ENCODE measurements around the gene TTLL9. TPM values are rescaled to one million over a fixed set of nuclear protein-coding genes. Genes with fewer than 3 reads are reported as not detected.

The TTLL9 gene
- total RNA-seq, 2 experiments from 2014 or later = not detected

GRCh38 chr20:31837896-31838397, 32.5 kb upstream of the TTLL9 start:
- Mint-ChIP-seq H3K4me3 (no peak overlapping the region), H3K27ac (no peak overlapping the region), H3K27me3 (no peaks in the 10 kb centered on the region), H3K36me3 (ENCODE audit: low read depth) (no peaks in the 10 kb centered on the region), H3K4me1 (ENCODE audit: low read depth) (peaks cover 8% of the 10 kb centered on the region), H3K9me3 (no peaks in the 10 kb centered on the region)
- CTCF ChIA-PET = interaction anchor here (0.7 to 6.8 kb wide), 6 partner anchors 9 to 114 kb away, joined by 3 to 46 read pairs (median 11); partner anchors contain the start of gene PDRG1
- POLR2A ChIA-PET = interaction anchor here (1.0 kb wide), 1 partner anchor 12 kb away, joined by 3 read pairs; no protein-coding TSS in a partner anchor
- DNase-seq = no peak
- intact Hi-C loops (cut with micrococcal nuclease) = no loop called here
- TF ChIP-seq CTCF (IDR thresholded peaks at IDR 0.05) = no peak
- no peak for ATAC-seq

- Mint-ChIP-seq H3K4me3 (no peak overlapping the region), H3K36me3 (ENCODE audit: low read depth) (no peaks in the 10 kb centered on the region), H3K4me1 (ENCODE audit: low read depth) (peaks cover 8% of the 10 kb centered on the region), H3K27me3 (no peaks in the 10 kb centered on the region), H3K9me3 (no peaks in the 10 kb centered on the region), H3K27ac (no peak overlapping the region)
- CTCF ChIA-PET = interaction anchor here (1.7 to 6.8 kb wide), 4 partner anchors 8 to 113 kb away, joined by 8 to 46 read pairs (median 16); partner anchors contain the start of gene PDRG1
- DNase-seq = no peak
- POLR2A ChIA-PET = interaction anchor here (1.0 kb wide), 1 partner anchor 11 kb away, joined by 3 read pairs; no protein-coding TSS in a partner anchor
- TF ChIP-seq CTCF (IDR thresholded peaks at IDR 0.05) = no peak
- intact Hi-C loops (cut with micrococcal nuclease) = no loop called here
- ATAC-seq = no peak
Measured at GRCh38 chr20:31838646-31839292, 31.7 kb upstream of the TTLL9 start.

- Mint-ChIP-seq H3K4me1 (ENCODE audit: low read depth) (peaks cover 8% of the 10 kb centered on the region), H3K4me3 (no peak overlapping the region), H3K36me3 (ENCODE audit: low read depth) (no peaks in the 10 kb centered on the region), H3K27ac (no peak overlapping the region), H3K9me3 (no peaks in the 10 kb centered on the region), H3K27me3 (no peaks in the 10 kb centered on the region)
- no peak for TF ChIP-seq CTCF (IDR thresholded peaks at IDR 0.05)
- ChIA-PET CTCF (interaction anchor here (0.8 to 6.8 kb wide), 3 partner anchors 12 to 18 kb away, joined by 3 to 46 read pairs (median 18); no protein-coding TSS in a partner anchor), POLR2A (no interaction called here)
- DNase-seq (no peak), ATAC-seq (no peak)
- intact Hi-C loops (cut with micrococcal nuclease) = no loop called here
Measured at GRCh38 chr20:31839782-31840487, 30.5 kb upstream of the TTLL9 start.

- Mint-ChIP-seq H3K27me3 (no peaks in the 10 kb centered on the region), H3K9me3 (no peaks in the 10 kb centered on the region), H3K27ac (no peak overlapping the region), H3K4me1 (ENCODE audit: low read depth) (peaks cover 4% of the 10 kb centered on the region), H3K36me3 (ENCODE audit: low read depth) (no peaks in the 10 kb centered on the region), H3K4me3 (no peak overlapping the region)
- POLR2A ChIA-PET = no interaction called here
- TF ChIP-seq CTCF (IDR thresholded peaks at IDR 0.05) = no peak
- ATAC-seq = no peak
- no peak for DNase-seq
- CTCF ChIA-PET = interaction anchor here (0.8 to 1.7 kb wide), 3 partner anchors 9 to 18 kb away, joined by 3 to 6 read pairs (median 5); no protein-coding TSS in a partner anchor
- intact Hi-C loops (cut with micrococcal nuclease) = no loop called here
Measured at GRCh38 chr20:31840906-31841816, 29.3 kb upstream of the TTLL9 start.
